Nephron (organoid): ENCODE data around the gene ZNF764.

Experiments used
- H3K27ac Mint-ChIP-seq, 3 experiments: 2 replicates each; pipeline ENCODE4 v1.8.0; 2020; ENCODE audit warnings: mixed read lengths in 3 of 3, mild to moderate bottlenecking in 2 of 3, moderate library complexity in 1 of 3
- H3K27me3 Mint-ChIP-seq: 2 replicates; pipeline ENCODE4 v1.8.0; 2021; ENCODE audit warnings: low read depth, mild to moderate bottlenecking, moderate library complexity, mixed read lengths
- H3K36me3 Mint-ChIP-seq: 2 replicates; pipeline ENCODE4 v1.8.0; 2020; ENCODE audit warnings: low read depth, mixed read lengths
- H3K4me1 Mint-ChIP-seq: 2 replicates; pipeline ENCODE4 v1.8.0; 2020; ENCODE audit warnings: mixed read lengths
- H3K4me3 Mint-ChIP-seq, 3 experiments: 2 replicates each; pipeline ENCODE4 v1.8.0; 2020; ENCODE audit warnings: mild to moderate bottlenecking in 3 of 3, mixed read lengths in 3 of 3, moderate library complexity in 2 of 3
- H3K9me3 Mint-ChIP-seq: 2 replicates; pipeline ENCODE4 v1.8.0; 2020; ENCODE audit warnings: mixed read lengths
- TF ChIP-seq, protein P1 (sequence below), 3 experiments: fragments of 200-600 bp; sonication (generic); IDR thresholded peaks; one replicate each; pipeline ENCODE4 v1.5.0; 2021; ENCODE audit warnings: antibody characterized with exemption in 3 of 3; ENCODE audit not compliant: unreplicated experiment in 3 of 3

Gene ZNF764

DNA sequence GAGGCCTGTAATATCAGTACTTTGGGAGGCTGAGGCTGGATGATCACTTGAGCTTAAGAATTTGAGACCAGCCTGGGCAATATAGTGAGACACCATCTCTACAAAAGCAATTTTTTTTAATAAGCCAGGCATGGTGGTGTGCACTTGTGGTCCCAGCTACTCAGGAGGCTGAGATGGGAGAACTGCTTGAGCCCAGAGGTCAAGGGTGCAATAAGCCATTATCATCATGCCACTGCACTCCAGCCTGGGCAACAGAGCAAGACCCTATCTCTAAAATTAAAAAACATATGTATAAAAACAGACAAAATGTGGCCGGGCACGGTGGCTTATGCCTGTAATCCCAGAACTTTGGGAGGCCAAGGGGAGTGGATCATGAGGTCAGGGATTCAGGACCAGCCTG lies 30.5 kb upstream of the ZNF764 start:
- peaks cover 8% of the 10 kb centered on the region for H3K36me3 Mint-ChIP-seq
- TF ChIP-seq, protein P1, sequence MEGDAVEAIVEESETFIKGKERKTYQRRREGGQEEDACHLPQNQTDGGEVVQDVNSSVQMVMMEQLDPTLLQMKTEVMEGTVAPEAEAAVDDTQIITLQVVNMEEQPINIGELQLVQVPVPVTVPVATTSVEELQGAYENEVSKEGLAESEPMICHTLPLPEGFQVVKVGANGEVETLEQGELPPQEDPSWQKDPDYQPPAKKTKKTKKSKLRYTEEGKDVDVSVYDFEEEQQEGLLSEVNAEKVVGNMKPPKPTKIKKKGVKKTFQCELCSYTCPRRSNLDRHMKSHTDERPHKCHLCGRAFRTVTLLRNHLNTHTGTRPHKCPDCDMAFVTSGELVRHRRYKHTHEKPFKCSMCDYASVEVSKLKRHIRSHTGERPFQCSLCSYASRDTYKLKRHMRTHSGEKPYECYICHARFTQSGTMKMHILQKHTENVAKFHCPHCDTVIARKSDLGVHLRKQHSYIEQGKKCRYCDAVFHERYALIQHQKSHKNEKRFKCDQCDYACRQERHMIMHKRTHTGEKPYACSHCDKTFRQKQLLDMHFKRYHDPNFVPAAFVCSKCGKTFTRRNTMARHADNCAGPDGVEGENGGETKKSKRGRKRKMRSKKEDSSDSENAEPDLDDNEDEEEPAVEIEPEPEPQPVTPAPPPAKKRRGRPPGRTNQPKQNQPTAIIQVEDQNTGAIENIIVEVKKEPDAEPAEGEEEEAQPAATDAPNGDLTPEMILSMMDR (IDR thresholded peaks at IDR 0.05; ENCODE audit: unreplicated experiment in 3 of 3), result no peak
- no peaks in the 10 kb centered on the region for H3K27me3 Mint-ChIP-seq

DNA sequence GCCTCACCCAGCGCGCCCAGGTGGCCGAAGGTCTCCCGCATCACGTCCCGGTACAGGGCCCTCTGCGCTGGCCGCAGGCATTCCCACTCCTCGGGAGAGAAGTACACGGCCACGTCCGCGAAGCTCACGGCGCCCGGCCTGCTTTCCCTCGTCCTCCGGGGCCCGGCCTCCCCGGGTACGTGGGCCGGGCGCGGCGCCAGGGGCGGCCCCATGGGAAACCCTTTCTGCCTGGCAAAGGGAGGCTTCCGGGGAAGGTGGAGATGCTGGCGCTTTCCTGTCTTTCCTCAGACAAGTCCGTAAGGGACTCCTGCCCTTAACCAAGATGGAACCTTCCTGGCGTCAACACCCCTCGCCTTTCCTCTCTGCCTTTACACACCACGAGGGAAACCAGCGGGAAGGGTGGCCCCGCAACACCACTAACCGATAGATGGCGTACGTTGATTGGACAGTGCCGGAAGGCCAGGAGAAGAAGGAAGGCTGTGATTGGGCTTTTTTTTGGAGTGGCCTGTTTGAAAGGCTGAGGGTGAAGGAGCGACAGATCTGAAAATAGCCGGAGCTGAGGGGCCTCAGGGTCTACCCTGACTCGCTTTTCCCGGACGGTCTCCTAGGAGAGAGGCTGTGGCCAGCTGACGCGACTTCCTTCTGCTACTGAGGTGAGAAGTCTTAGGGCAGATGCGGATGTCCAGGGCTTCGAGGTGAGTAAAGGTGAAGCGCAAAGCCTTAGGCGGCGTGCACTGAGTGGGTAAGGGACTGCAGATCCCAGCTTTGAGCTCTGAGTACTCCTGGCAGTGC lies 27.4 kb upstream of the ZNF764 start, which contains the start of gene ZNF785:
TSS of gene ZNF785 (minus strand) at position 298 of the 792 bp plus-strand sequence. CDS start at position 212, 86 bp downstream.
- H3K4me1 Mint-ChIP-seq, result peaks cover 11% of the 10 kb centered on the region
- H3K36me3 Mint-ChIP-seq, result peaks cover 20% of the 10 kb centered on the region
- peak within 1 kb of the TSS; percentile 82 to 96 (median 88) for H3K4me3 Mint-ChIP-seq
- H3K9me3 Mint-ChIP-seq, result no peaks in the 10 kb centered on the region
- TF ChIP-seq, protein P1 (IDR thresholded peaks at IDR 0.05; ENCODE audit: unreplicated experiment in 3 of 3), result peak in 2 of 3 experiments; percentile 11 to 20
- peak within 1 kb of the TSS; percentile 74 to 91 (median 90) for H3K27ac Mint-ChIP-seq
- no peaks in the 10 kb centered on the region for H3K27me3 Mint-ChIP-seq

More for the DNA sequence above, 30.5 kb upstream of the ZNF764 start:
- Mint-ChIP-seq H3K4me1 (peaks cover 11% of the 10 kb centered on the region), H3K4me3 (no peak overlapping the region), H3K9me3 (no peaks in the 10 kb centered on the region), H3K27ac (no peak overlapping the region)

DNA sequence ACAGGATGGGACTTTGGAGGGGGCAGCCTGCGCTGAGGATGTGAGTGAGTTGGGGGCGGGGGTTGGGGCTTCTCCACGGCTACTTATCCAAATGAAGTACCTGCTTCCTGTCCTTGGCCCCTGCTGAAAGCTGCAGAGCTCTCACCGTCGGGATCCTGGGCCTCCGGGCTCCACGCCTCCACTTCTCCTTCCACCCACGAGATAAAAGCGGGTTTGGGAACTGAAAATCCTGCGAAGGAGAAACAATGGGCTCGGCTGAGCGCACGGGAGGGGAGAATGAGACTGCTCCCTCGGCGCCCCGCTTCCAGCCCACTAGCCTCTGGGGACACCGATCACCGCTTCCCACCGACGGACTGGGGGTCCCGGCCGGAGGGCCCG lies 26.8 kb upstream of the ZNF764 start:
- Mint-ChIP-seq H3K36me3 (peaks cover 20% of the 10 kb centered on the region), H3K4me1 (peaks cover 11% of the 10 kb centered on the region), H3K27ac (peak overlapping the region; percentile 74 to 90 (median 80)), H3K9me3 (no peaks in the 10 kb centered on the region), H3K27me3 (no peaks in the 10 kb centered on the region), H3K4me3 (peak overlapping the region; percentile 82 to 96 (median 88))
- TF ChIP-seq, protein P1 (IDR thresholded peaks at IDR 0.05; ENCODE audit: unreplicated experiment in 3 of 3), result no peak

DNA sequence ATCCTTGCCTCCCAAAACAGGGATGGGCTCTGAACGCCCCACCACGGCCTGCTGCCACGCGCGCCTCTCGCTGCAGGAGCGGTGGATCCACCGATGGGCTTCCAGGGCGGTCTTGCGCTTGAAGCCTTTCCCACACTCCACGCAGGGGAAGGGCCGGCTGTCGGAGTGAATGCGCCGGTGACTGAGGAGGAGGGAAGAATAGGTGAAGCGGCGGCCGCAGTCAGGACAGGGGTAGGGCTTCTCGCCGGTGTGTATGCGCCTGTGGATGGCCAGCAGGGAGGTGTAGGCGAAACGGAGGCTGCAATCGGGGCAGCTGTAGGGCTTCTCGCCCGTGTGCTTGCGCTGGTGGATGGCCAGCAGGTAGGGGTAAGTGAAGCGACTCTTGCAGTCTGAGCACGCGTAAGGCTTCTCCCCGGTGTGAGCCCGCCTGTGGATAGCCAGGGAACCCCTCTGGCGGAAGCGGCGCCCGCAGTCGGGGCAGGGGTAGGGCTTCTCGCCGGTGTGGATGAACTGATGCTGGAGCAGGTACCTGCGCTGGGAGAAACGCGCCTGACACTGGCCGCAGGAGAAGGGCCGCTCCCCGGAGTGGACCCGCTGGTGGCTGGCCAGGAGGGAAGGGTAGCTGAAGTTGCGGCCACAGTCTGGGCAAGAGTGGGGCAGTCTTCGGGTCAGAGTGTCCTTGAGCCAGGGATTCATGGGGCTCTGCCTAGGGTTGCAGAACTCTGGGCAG lies 24.6 kb upstream of the ZNF764 start:
- TF ChIP-seq, protein P1 (IDR thresholded peaks at IDR 0.05; ENCODE audit: unreplicated experiment in 3 of 3), result no peak
- peaks cover 22% of the 10 kb centered on the region for H3K36me3 Mint-ChIP-seq
- peaks cover 11% of the 10 kb centered on the region for H3K4me1 Mint-ChIP-seq
- no peaks in the 10 kb centered on the region for H3K9me3 Mint-ChIP-seq
- no peaks in the 10 kb centered on the region for H3K27me3 Mint-ChIP-seq
- H3K27ac Mint-ChIP-seq, result no peak overlapping the region
- peak overlapping the region in 2 of 3 experiments; percentile 29 to 54 for H3K4me3 Mint-ChIP-seq

DNA sequence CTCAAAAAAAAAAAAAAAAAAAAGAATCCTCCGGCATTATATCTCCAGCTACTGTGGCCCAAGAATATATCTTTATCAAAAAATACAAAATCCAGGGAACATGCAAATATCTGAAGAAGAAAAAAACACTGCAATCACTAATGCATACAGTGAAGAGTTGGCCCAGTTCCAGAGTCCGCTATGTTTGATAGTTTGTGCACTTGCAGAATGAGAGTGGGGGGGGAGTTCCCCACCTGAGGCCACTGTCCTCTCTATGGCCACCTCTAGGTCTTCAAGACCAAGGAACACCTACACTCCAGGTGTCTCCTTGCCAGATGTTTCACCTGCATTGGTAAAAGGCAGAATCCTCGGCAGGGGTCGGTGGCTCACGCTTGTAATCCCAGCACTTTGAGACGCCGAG lies 23.3 kb upstream of the ZNF764 start:
- peaks cover 21% of the 10 kb centered on the region for H3K36me3 Mint-ChIP-seq

More for the DNA sequence above, 23.3 kb upstream of the ZNF764 start:
- no peaks in the 10 kb centered on the region for H3K9me3 Mint-ChIP-seq
- H3K27me3 Mint-ChIP-seq, result no peaks in the 10 kb centered on the region
- H3K27ac Mint-ChIP-seq, result no peak overlapping the region
- TF ChIP-seq, protein P1 (IDR thresholded peaks at IDR 0.05; ENCODE audit: unreplicated experiment in 3 of 3), result no peak
- H3K4me1 Mint-ChIP-seq, result peaks cover 11% of the 10 kb centered on the region
- peak overlapping the region in 2 of 3 experiments; percentile 11 to 34 for H3K4me3 Mint-ChIP-seq
